Esophagus squamous epithelium (tissue), 5 donors: ENCODE data around the gene IQSEC1. TPM values are rescaled to one million over a fixed set of nuclear protein-coding genes. Genes with fewer than 3 reads are reported as not detected.
"Not testable (repeated sequence)": the region's sequence is repeated elsewhere in the genome, so short reads cannot be mapped to it uniquely, and the experiment has no call there.

Experiments used
- DNase-seq: peaks from one replicate; lab custom pipeline; 2025; lab: John Stamatoyannopoulos, UW
- H3K27ac ChIP-seq, 4 donors: fragments of 200-600 bp; sonication (generic); one replicate each; pipeline ENCODE4 v1.5.1; 2016 to 2019; ENCODE audit warnings: mild to moderate bottlenecking in 1 of 4
- H3K27me3 ChIP-seq, 4 donors: fragments of 200-600 bp; sonication (generic); 1 replicate in 3 of 4; 2 replicates in 1 of 4; pipeline versions ENCODE4 v1.5.1 to v1.6.0; 2017 to 2021; ENCODE audit warnings: antibody characterized with exemption in 1 of 4
- H3K36me3 ChIP-seq, 3 donors: fragments of 200-600 bp; sonication (generic); one replicate each; pipeline ENCODE4 v1.5.1; 2016 to 2019
- H3K4me1 ChIP-seq, 3 donors: fragments of 200-600 bp; sonication (generic); one replicate each; pipeline ENCODE4 v1.5.1; 2017 to 2019
- H3K4me3 ChIP-seq, 4 donors: fragments of 200-600 bp; sonication (generic); 1 replicate in 3 of 4; 2 replicates in 1 of 4; pipeline ENCODE4 v1.5.1; 2016 to 2019; ENCODE audit warnings: mild to moderate bottlenecking in 2 of 4, moderate library complexity in 1 of 4
- H3K9me3 ChIP-seq, 3 donors: fragments of 200-600 bp; sonication (generic); one replicate each; pipeline ENCODE4 v1.5.1; 2016 to 2019
- POLR2A ChIP-seq, 4 donors: fragments of 450-650 bp; IDR thresholded peaks; one replicate each; pipeline ENCODE4 v1.6.1; 2017; ENCODE audit warnings: antibody characterized with exemption in 4 of 4, mild to moderate bottlenecking in 4 of 4, moderate library complexity in 3 of 4
- WGBS, 2 donors: methylation state at CpG; one replicate each; pipeline ENCODE4 v1.1.5; 2018; 5-methylcytosine and 5-hydroxymethylcytosine counted together
- intact Hi-C: fragments of 100-400 bp; cut with DNase I; formaldehyde crosslinking; loops from one replicate; pipeline ENCODE4 v1.15.0; 2022
- small RNA-seq, 4 donors: library from RNA; depleted of rRNA; stranded (forward); fragments of <200 nt; gene quantifications; one replicate each; pipeline ENCODE3, GENCODE V24; 2016
- total RNA-seq, 4 donors: library from RNA; depleted of rRNA; stranded (reverse); fragments of >200 nt; gene quantifications; one replicate each; pipeline ENCODE4 v1.1.0, GENCODE V29; 2016
- TF ChIP-seq, protein P1 (sequence below), 6 experiments: fragments of 450-650 bp in 4 of 6; fragments of 200-600 bp in 2 of 6; sonication (generic) in 2 of 6; IDR thresholded peaks; one replicate each; pipeline ENCODE4 v1.5.1; 2016 to 2019; ENCODE audit warnings: antibody characterized with exemption in 6 of 6, mild to moderate bottlenecking in 4 of 6, moderate library complexity in 4 of 6
- donor health status: DM: yes; HTN: yes; CAD: no.

The IQSEC1 gene
- total RNA-seq, 4 donors from 2014 or later, result 7.3 to 27.1 (median 10.7) TPM

GRCh38 chr3:12854565-12854964 is 218.7 kb downstream of the IQSEC1 start:
- Histone ChIP-seq H3K4me1 (peaks cover 0 to 5% (median 0%) of the 10 kb centered on the region in 3 donors), H3K27me3 (peaks cover 0 to 5% (median 0%) of the 10 kb centered on the region in 4 donors), H3K9me3 (no peaks in the 10 kb centered on the region), H3K27ac (no peak overlapping the region), H3K36me3 (no peaks in the 10 kb centered on the region), H3K4me3 (no peak overlapping the region)
- WGBS, 2 donors, result 80 to 100% methylated on average over 4 of the region's 4 CpGs
- no peak for DNase-seq
- intact Hi-C loops, result no loop called here
- TF ChIP-seq, protein P1, sequence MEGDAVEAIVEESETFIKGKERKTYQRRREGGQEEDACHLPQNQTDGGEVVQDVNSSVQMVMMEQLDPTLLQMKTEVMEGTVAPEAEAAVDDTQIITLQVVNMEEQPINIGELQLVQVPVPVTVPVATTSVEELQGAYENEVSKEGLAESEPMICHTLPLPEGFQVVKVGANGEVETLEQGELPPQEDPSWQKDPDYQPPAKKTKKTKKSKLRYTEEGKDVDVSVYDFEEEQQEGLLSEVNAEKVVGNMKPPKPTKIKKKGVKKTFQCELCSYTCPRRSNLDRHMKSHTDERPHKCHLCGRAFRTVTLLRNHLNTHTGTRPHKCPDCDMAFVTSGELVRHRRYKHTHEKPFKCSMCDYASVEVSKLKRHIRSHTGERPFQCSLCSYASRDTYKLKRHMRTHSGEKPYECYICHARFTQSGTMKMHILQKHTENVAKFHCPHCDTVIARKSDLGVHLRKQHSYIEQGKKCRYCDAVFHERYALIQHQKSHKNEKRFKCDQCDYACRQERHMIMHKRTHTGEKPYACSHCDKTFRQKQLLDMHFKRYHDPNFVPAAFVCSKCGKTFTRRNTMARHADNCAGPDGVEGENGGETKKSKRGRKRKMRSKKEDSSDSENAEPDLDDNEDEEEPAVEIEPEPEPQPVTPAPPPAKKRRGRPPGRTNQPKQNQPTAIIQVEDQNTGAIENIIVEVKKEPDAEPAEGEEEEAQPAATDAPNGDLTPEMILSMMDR (IDR thresholded peaks at IDR 0.05), result no peak
- no peak for TF ChIP-seq POLR2A (IDR thresholded peaks at IDR 0.05)

DNA sequence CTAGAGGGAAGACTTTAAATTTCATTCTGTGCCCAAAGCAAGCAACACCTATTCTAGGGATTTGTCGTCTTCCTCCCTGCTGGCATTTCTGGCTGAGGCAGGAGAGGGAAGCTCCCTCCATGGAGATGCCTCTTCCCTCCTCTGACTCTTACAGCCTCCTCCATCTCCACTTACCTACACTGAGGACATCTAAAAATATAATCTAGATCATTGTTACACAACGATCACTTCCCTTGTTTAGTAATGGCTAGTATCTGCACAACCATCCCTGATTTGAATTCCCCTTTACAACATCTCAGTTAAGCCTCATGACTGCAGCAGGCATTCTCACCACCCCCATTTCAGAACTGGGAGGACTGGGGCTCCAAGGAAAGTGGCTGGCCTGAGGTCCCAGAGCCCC is 219.4 kb downstream of the IQSEC1 start:
- H3K36me3 ChIP-seq, DNase-seq, intact Hi-C loops, H3K27me3 ChIP-seq, H3K4me3 ChIP-seq, H3K9me3 ChIP-seq, H3K4me1 ChIP-seq, H3K27ac ChIP-seq: not testable (repeated sequence)
- WGBS, 2 donors, result 65 to 68% methylated on average over 2 of the region's 2 CpGs

DNA sequence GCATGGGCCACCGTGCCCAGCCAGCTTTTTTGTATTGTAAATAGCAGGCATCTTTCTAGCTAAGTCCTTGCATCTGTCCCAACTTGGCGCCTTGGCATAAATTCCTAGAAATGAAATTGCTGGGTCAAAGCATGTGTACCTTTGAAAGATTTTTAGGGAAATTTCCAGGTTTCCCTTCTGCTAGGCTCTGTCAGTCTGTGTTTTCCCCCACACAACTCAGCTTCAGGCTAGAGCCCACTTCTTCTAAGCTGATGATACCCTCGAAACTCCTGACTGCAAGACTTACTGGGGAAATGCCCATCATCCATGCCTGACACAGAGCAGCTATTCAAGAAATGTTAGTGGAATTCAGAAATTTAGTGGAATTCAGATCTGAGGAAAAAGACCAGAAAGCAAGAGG is 221.0 kb downstream of the IQSEC1 start:
- Histone ChIP-seq H3K27me3 (peaks cover 0 to 5% (median 0%) of the 10 kb centered on the region in 4 donors), H3K4me3 (no peak overlapping the region), H3K9me3 (no peaks in the 10 kb centered on the region), H3K27ac (no peak overlapping the region), H3K36me3 (no peaks in the 10 kb centered on the region), H3K4me1 (peaks cover 0 to 5% (median 0%) of the 10 kb centered on the region in 3 donors)
- TF ChIP-seq POLR2A (IDR thresholded peaks at IDR 0.05), result no peak
- 61 to 63% methylated on average over 3 of the region's 3 CpGs for WGBS, 2 donors
- DNase-seq, result no peak
- intact Hi-C loops, result no loop called here

Small RNA genes within 50 kb of the gene (small RNA-seq; reads per million reads assigned to genes)
- gene AC034198.1 (0 reads per million in 4 donors), gene AC069271.1 (0 reads per million in 4 donors)

Other genes starting within 250 kb of the IQSEC1 start
- 100 to 1,000 TPM; 657 to 937 (median 873) TPM for gene RPL32, start 231.9 kb downstream of the IQSEC1 start, total RNA-seq